K562 (cell line): ENCODE data around the gene GRIK2.

Experiments used
- CEBPB ChIP-seq: fragments of 450-650 bp; IDR thresholded peaks from 2 replicates; pipeline ENCODE4 v1.6.1; 2016; ENCODE audit warnings: missing genetic modification characterization, missing compliant biosample characterization
- CTCF ChIP-seq, 3 experiments: IDR thresholded peaks in 2 of 3; conservative IDR thresholded peaks in 1 of 3; 2 replicates each; pipeline ENCODE4 v1.5.1; 2011 to 2012; ENCODE audit warnings: low read length in 3 of 3, mild to moderate bottlenecking in 3 of 3, control low read depth in 2 of 3, improper control_type of control experiment in 1 of 3, inconsistent platforms in 1 of 3, low read depth in 1 of 3, mixed read lengths in 1 of 3, moderate library complexity in 1 of 3; ENCODE audit not compliant: insufficient read depth in 2 of 3
- EZH2 ChIP-seq: IDR thresholded peaks from 2 replicates; pipeline ENCODE4 v1.6.1; 2012; ENCODE audit warnings: low read depth, mild to moderate bottlenecking, inconsistent platforms, low read length, borderline replicate concordance
- HNRNPL ChIP-seq: fragments of 200-400 bp; formaldehyde crosslinking; IDR thresholded peaks from 2 replicates; pipeline ENCODE4 v1.6.1; 2017; ENCODE audit warnings: low read depth, mild to moderate bottlenecking, low read length
- TRIM28 ChIP-seq: fragments of 450-650 bp; IDR thresholded peaks from 2 replicates; pipeline ENCODE4 v1.6.1; 2017
- ZNF133 ChIP-seq: fragments of 250-450 bp; sonication (Bioruptor Pico); IDR thresholded peaks from 2 replicates; pipeline ENCODE4 v1.4.0; 2020; ENCODE audit warnings: mild to moderate bottlenecking
- ZNF174 ChIP-seq: fragments of 250-450 bp; sonication (Bioruptor Pico); IDR thresholded peaks from 2 replicates; pipeline ENCODE4 v1.4.0; 2020; ENCODE audit warnings: mild to moderate bottlenecking
- ZNF274 ChIP-seq: IDR thresholded peaks from 2 replicates; pipeline ENCODE4 v1.6.1; 2011; ENCODE audit warnings: low read depth, mild to moderate bottlenecking, low read length, moderate library complexity, borderline replicate concordance
- ZNF695 ChIP-seq: fragments of 450-650 bp; formaldehyde crosslinking; IDR thresholded peaks from 2 replicates; pipeline ENCODE4 v1.4.0; 2020; ENCODE audit warnings: mild to moderate bottlenecking, moderate library complexity
- TF ChIP-seq, protein P1 (sequence below), 2 experiments: fragments of 150-350 bp in 1 of 2; IDR thresholded peaks; 2 replicates each; pipeline ENCODE4 v1.6.1; 2012 to 2016; ENCODE audit warnings: low read depth in 2 of 2, low read length in 2 of 2, mild to moderate bottlenecking in 1 of 2, moderate library complexity in 1 of 2
- TF ChIP-seq, protein P2 (sequence below): fragments of 250-450 bp; sonication (Bioruptor Pico); IDR thresholded peaks from 2 replicates; pipeline ENCODE4 v1.5.0; 2022; ENCODE audit warnings: mild to moderate bottlenecking

GRCh38 chr6:101445527-101445926 is 52.0 kb downstream of the GRIK2 start:
- TF ChIP-seq, protein P1, sequence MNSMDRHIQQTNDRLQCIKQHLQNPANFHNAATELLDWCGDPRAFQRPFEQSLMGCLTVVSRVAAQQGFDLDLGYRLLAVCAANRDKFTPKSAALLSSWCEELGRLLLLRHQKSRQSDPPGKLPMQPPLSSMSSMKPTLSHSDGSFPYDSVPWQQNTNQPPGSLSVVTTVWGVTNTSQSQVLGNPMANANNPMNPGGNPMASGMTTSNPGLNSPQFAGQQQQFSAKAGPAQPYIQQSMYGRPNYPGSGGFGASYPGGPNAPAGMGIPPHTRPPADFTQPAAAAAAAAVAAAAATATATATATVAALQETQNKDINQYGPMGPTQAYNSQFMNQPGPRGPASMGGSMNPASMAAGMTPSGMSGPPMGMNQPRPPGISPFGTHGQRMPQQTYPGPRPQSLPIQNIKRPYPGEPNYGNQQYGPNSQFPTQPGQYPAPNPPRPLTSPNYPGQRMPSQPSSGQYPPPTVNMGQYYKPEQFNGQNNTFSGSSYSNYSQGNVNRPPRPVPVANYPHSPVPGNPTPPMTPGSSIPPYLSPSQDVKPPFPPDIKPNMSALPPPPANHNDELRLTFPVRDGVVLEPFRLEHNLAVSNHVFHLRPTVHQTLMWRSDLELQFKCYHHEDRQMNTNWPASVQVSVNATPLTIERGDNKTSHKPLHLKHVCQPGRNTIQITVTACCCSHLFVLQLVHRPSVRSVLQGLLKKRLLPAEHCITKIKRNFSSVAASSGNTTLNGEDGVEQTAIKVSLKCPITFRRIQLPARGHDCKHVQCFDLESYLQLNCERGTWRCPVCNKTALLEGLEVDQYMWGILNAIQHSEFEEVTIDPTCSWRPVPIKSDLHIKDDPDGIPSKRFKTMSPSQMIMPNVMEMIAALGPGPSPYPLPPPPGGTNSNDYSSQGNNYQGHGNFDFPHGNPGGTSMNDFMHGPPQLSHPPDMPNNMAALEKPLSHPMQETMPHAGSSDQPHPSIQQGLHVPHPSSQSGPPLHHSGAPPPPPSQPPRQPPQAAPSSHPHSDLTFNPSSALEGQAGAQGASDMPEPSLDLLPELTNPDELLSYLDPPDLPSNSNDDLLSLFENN (IDR thresholded peaks at IDR 0.05; ENCODE audit: low read depth in 2 of 2, low read length in 2 of 2): no peak
- TF ChIP-seq ZNF274: no peak
- no peak for TF ChIP-seq TRIM28
- TF ChIP-seq ZNF133 (CRISPR knock-in tag): no peak
- no peak for TF ChIP-seq EZH2
- TF ChIP-seq ZNF695 (CRISPR knock-in tag): no peak
- no peak for TF ChIP-seq CTCF (IDR thresholded peaks at IDR 0.05 in 2 of 3, conservative IDR thresholded peaks at IDR 0.05 in 1 of 3; ENCODE audit: insufficient read depth in 2 of 3, low read depth in 1 of 3, low read length in 3 of 3)
- no peak for TF ChIP-seq ZNF174 (CRISPR knock-in tag)
- TF ChIP-seq, protein P2, sequence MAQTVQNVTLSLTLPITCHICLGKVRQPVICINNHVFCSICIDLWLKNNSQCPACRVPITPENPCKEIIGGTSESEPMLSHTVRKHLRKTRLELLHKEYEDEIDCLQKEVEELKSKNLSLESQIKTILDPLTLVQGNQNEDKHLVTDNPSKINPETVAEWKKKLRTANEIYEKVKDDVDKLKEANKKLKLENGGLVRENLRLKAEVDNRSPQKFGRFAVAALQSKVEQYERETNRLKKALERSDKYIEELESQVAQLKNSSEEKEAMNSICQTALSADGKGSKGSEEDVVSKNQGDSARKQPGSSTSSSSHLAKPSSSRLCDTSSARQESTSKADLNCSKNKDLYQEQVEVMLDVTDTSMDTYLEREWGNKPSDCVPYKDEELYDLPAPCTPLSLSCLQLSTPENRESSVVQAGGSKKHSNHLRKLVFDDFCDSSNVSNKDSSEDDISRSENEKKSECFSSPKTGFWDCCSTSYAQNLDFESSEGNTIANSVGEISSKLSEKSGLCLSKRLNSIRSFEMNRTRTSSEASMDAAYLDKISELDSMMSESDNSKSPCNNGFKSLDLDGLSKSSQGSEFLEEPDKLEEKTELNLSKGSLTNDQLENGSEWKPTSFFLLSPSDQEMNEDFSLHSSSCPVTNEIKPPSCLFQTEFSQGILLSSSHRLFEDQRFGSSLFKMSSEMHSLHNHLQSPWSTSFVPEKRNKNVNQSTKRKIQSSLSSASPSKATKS: no peak
- TF ChIP-seq CEBPB: no peak
- no peak for TF ChIP-seq HNRNPL
